BE2C (cell line): ENCODE measurements around the gene LRMDA.

Source experiments
- DNase-seq: peaks from one replicate; pipeline ENCODE4 v3.0.0-alpha.2; 2020
- H3K27me3 ChIP-seq: fragments of 250-450 bp; sonication (Bioruptor Pico); 2 replicates; pipeline ENCODE4 v1.5.1; 2020; ENCODE audit warnings: mild to moderate bottlenecking
- H3K36me3 ChIP-seq: fragments of 250-450 bp; sonication (Bioruptor Pico); 2 replicates; pipeline ENCODE4 v1.5.1; 2020; ENCODE audit warnings: mild to moderate bottlenecking
- H3K4me1 ChIP-seq: fragments of 250-450 bp; sonication (Bioruptor Pico); 2 replicates; pipeline ENCODE4 v1.5.1; 2020
- H3K4me3 ChIP-seq: 2 replicates; pipeline ENCODE4 v1.5.1; 2011; ENCODE audit warnings: low read depth, low read length
- H3K9me3 ChIP-seq: fragments of 250-450 bp; sonication (Bioruptor Pico); 2 replicates; pipeline ENCODE4 v1.5.1; 2020
- TF ChIP-seq, protein P1 (sequence below): IDR thresholded peaks from 2 replicates; pipeline ENCODE4 v1.5.1; 2012; ENCODE audit warnings: mild to moderate bottlenecking, low read depth, low read length

LRMDA gene

DNA sequence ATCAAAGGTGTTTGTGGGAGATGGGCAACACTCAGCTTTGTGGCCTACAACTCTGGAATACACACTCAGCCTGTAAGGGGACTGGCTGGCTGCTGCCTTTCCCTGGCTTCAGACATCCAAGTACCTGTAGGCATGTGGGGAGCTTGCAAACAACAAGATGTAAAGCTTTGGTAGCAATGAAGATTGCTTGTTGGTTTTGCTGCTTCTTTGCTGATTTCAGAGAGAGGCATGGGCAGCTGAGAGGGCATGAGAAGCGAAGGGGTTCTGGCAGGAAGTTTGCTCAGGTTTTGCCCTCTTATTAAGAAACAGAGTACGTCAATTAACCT lies 434.8 kb downstream of the LRMDA start:
- DNase-seq: no peak
- Histone ChIP-seq H3K36me3 (no peaks in the 10 kb centered on the region), H3K4me3 (no peak overlapping the region), H3K4me1 (no peaks in the 10 kb centered on the region), H3K9me3 (no peaks in the 10 kb centered on the region), H3K27me3 (no peaks in the 10 kb centered on the region)
- TF ChIP-seq, protein P1, sequence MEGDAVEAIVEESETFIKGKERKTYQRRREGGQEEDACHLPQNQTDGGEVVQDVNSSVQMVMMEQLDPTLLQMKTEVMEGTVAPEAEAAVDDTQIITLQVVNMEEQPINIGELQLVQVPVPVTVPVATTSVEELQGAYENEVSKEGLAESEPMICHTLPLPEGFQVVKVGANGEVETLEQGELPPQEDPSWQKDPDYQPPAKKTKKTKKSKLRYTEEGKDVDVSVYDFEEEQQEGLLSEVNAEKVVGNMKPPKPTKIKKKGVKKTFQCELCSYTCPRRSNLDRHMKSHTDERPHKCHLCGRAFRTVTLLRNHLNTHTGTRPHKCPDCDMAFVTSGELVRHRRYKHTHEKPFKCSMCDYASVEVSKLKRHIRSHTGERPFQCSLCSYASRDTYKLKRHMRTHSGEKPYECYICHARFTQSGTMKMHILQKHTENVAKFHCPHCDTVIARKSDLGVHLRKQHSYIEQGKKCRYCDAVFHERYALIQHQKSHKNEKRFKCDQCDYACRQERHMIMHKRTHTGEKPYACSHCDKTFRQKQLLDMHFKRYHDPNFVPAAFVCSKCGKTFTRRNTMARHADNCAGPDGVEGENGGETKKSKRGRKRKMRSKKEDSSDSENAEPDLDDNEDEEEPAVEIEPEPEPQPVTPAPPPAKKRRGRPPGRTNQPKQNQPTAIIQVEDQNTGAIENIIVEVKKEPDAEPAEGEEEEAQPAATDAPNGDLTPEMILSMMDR: no peak

DNA sequence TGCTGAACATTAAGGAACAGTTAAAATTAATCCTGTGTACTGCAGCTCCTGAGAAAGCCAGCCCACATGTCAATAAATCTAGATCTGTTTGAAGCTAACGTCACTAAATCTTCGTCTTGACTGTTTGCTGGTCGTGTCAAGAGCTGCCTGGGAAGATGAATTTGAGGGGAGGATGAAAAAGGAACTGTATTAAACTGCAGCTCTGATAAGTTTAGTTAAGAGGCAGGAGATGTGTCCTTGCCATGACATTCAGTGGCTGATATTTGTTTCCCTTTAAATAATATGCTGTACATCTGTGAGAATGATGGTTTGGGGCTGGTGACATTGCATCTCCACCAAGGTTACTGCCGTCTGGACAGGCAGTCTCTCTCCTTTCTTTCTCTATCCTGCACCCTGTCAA lies 435.3 kb downstream of the LRMDA start:
- TF ChIP-seq, protein P1: no peak
- H3K9me3 ChIP-seq: no peaks in the 10 kb centered on the region

DNA sequence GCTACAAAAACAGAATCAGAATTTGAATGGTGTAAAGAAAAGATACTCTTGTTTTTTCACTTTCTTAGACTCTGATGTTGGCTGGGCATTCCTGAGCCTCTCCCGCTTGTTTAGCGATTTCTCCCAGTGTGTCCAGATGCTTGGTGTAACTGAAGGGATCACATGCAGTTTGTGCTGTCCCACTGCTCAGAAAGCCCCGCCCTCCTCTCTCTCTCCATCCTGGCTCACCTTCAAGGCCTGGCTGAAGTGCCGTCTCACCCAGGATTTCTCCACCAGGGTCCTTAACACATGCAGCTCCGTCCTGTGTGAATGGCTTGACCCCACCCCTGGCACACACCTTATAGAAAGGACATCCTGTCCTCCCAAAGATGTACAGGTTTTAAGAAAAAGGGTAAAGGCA lies 437.1 kb downstream of the LRMDA start:
- H3K9me3 ChIP-seq: no peaks in the 10 kb centered on the region
- H3K27me3 ChIP-seq: no peaks in the 10 kb centered on the region
- DNase-seq: no peak
- no peaks in the 10 kb centered on the region for H3K4me1 ChIP-seq
- no peaks in the 10 kb centered on the region for H3K36me3 ChIP-seq
- TF ChIP-seq, protein P1: no peak
- no peak overlapping the region for H3K4me3 ChIP-seq

More for the DNA sequence above, 435.3 kb downstream of the LRMDA start:
- DNase-seq: no peak
- Histone ChIP-seq H3K4me3 (no peak overlapping the region), H3K27me3 (no peaks in the 10 kb centered on the region), H3K36me3 (no peaks in the 10 kb centered on the region), H3K4me1 (no peaks in the 10 kb centered on the region)

DNA sequence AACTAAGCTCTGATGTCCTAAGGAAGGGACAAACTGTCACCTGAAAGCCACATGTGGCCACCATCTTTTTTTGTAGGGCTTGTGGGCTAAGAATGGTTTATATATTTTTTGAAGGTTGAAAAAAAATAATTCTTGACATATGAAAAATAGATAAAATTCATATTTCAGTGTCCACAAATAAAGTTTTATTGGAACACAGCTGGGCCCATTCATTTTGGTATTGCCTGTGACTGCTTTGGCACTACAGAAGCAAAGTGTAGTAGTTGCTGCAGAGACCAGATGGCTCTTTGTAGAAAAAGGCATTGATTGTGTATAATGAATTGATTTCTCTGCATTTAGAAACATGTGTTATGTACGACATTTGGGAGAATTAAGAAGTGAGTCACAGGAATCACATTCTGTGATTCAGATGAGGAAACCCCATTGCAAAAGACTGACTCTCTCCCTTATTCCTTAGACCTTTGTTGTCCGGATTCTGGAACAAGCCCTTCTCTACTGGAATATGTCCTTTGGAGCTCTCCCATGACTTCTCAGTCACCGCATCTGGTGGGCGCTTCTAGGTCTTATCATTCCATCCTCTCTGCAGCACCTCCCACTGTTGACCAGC lies 438.7 kb downstream of the LRMDA start:
- no peak for DNase-seq
- Histone ChIP-seq H3K9me3 (no peaks in the 10 kb centered on the region), H3K4me3 (no peak overlapping the region), H3K27me3 (no peaks in the 10 kb centered on the region), H3K4me1 (no peaks in the 10 kb centered on the region), H3K36me3 (no peaks in the 10 kb centered on the region)
- TF ChIP-seq, protein P1: no peak

DNA sequence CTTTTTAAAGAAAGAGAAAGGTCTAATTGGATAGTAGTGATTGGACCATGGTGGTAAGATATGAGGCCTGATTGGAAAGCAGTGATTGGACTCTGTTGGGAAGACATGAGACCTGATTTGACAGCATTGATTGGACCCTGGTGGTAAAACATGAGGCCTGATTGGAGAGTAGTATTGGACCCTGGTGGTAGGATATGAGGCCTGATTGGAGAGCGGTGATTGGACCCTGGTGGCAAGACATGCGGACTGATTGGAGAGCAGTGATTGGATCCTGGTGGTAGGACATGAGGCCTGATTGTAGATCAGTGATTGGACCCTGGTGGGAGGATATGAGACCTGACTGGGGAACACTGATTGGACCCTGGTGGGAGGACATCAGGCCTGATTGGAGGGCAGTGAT lies 444.3 kb downstream of the LRMDA start:
- no peaks in the 10 kb centered on the region for H3K27me3 ChIP-seq
- no peak for DNase-seq
- TF ChIP-seq, protein P1: no peak
- H3K4me1 ChIP-seq: no peaks in the 10 kb centered on the region
- no peaks in the 10 kb centered on the region for H3K9me3 ChIP-seq
- H3K36me3 ChIP-seq: no peaks in the 10 kb centered on the region
- H3K4me3 ChIP-seq: no peak overlapping the region

DNA sequence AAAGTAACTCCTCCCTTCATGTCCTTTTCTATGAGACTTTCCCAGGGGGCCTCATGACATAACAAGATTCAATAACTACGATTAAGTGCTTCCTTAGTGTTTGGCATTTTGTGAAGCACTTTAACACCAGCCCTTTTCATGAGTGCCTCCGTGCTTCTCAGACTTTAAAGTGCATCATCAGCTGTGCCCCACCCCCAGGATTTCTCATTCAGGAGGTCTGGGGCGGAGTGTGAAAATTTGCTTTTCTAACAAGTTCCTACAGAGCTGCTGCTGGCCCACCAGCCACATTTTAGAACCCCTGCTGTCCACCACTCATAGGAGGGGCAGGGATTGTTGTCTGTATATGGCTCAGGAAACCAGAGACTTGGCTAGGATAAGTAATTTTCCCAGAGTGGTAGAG lies 445.3 kb downstream of the LRMDA start:
- Histone ChIP-seq H3K4me3 (no peak overlapping the region), H3K36me3 (no peaks in the 10 kb centered on the region), H3K9me3 (no peaks in the 10 kb centered on the region), H3K27me3 (no peaks in the 10 kb centered on the region), H3K4me1 (no peaks in the 10 kb centered on the region)
- DNase-seq: no peak
- TF ChIP-seq, protein P1: no peak
